K562 (cell line): ENCODE data around the gene FAIM. TPM values are rescaled to one million over a fixed set of nuclear protein-coding genes. Genes with fewer than 3 reads are reported as not detected.

Experiments
- ATAC-seq: fragments of 200-7000 bp; cut with Tn5 transposase; 3 replicates; pipeline ENCODE4 v1.9.1; 2020; ENCODE audit warnings: moderate library complexity
- BruUV-seq: library from RNA; stranded (reverse); fragments of 400-500 nt; replicated peaks from 2 replicates; lab custom pipeline; 2021; lab: Mats Ljungman, UMichigan
- CTCF ChIA-PET: fragments of 300-600 bp; formaldehyde crosslinking; extraction: SDS; loops from one replicate; lab custom pipeline; 2021; ENCODE audit warnings: low intra/inter-chr PET ratio; lab: Yijun Ruan, JAX
- POLR2A ChIA-PET: fragments of 300-600, 350-650 bp; sonication (Branson Sonifier 250); formaldehyde crosslinking; extraction: SDS; loops from one replicate; lab custom pipeline; 2021; ENCODE audit warnings: antibody characterized with exemption, inconsistent platforms; lab: Yijun Ruan, JAX
- DNase-seq, 4 experiments: peaks; one replicate each; pipeline versions ENCODE4 v3.0.0 to v3.0.0-alpha.2; 2011 to 2018; ENCODE audit warnings: low spot score in 3 of 4, mixed read lengths in 3 of 4; ENCODE audit errors: extremely low read depth in 1 of 4
- FAIRE-seq: peaks from 2 replicates; lab custom pipeline; 2011; peaks lifted over from hg19 to GRCh38; lab: Jason Lieb, UNC
- H2AFZ ChIP-seq: 2 replicates; pipeline ENCODE4 v1.6.0; 2011; ENCODE audit warnings: low read depth, low read length, control low read depth, inconsistent platforms
- H3K27ac ChIP-seq: fragments of 200-600 bp; 3 replicates; pipeline ENCODE4 v1.8.0; 2011; ENCODE audit warnings: low read depth, mild to moderate bottlenecking, control low read depth, inconsistent platforms, low read length, moderate library complexity, mixed read lengths; ENCODE audit errors: extremely low read depth
- H3K27me3 ChIP-seq, 2 experiments: fragments of 300-600 bp in 1 of 2; 2 replicates in 1 of 2; 3 replicates in 1 of 2; pipeline versions ENCODE4 v1.6.0 to v1.8.0; 2011; ENCODE audit warnings: inconsistent platforms in 2 of 2, low read length in 2 of 2, mild to moderate bottlenecking in 1 of 2, mixed read lengths in 1 of 2, moderate library complexity in 1 of 2; ENCODE audit not compliant: control insufficient read depth in 2 of 2, insufficient read depth in 2 of 2
- H3K36me3 ChIP-seq: fragments of 300-600 bp; 3 replicates; pipeline ENCODE4 v1.8.0; 2011; ENCODE audit warnings: mild to moderate bottlenecking, low read length, inconsistent platforms; ENCODE audit not compliant: control insufficient read depth, insufficient read depth
- H3K4me1 ChIP-seq, 2 experiments: fragments of 200-600 bp in 1 of 2; replicated peaks in 1 of 2; 2 replicates in 1 of 2; 3 replicates in 1 of 2; pipeline versions ENCODE4 v1.5.1 to v1.8.0; 2011; ENCODE audit warnings: inconsistent platforms in 2 of 2, low read length in 2 of 2, mild to moderate bottlenecking in 1 of 2, mixed read lengths in 1 of 2, moderate library complexity in 1 of 2; ENCODE audit not compliant: control insufficient read depth in 2 of 2, insufficient read depth in 2 of 2
- H3K4me2 ChIP-seq: 2 replicates; pipeline ENCODE4 v1.6.1; 2011; ENCODE audit warnings: low read length, control low read depth, inconsistent platforms, mixed read lengths; ENCODE audit not compliant: insufficient read depth
- H3K4me3 ChIP-seq: fragments of 200-600 bp; sonication (generic), shearing (Covaris generic); 2 replicates; pipeline ENCODE4 v1.5.1; 2016; ENCODE audit warnings: control low read depth, inconsistent platforms
- H3K79me2 ChIP-seq: fragments of 200-600 bp; 3 replicates; pipeline ENCODE4 v1.8.0; 2011; ENCODE audit warnings: low read length, inconsistent platforms; ENCODE audit not compliant: control insufficient read depth, insufficient read depth
- H3K9ac ChIP-seq, 2 experiments: 2 replicates each; pipeline versions ENCODE4 v1.6.0 to v1.6.1; 2011; ENCODE audit warnings: low read depth in 2 of 2, low read length in 2 of 2, control low read depth in 1 of 2, inconsistent platforms in 1 of 2, mild to moderate bottlenecking in 1 of 2, mixed read lengths in 1 of 2; ENCODE audit not compliant: insufficient read depth in 1 of 2
- H3K9me1 ChIP-seq: one replicate; pipeline ENCODE4 v1.6.0; 2011; ENCODE audit warnings: inconsistent platforms, mild to moderate bottlenecking, low read length, moderate library complexity; ENCODE audit not compliant: control insufficient read depth, insufficient read depth
- H3K9me3 ChIP-seq: replicated peaks from 2 replicates; pipeline ENCODE4 v1.5.1; 2011; ENCODE audit warnings: low read depth, low read length, inconsistent platforms; ENCODE audit not compliant: control insufficient read depth, insufficient read depth
- H4K20me1 ChIP-seq: replicated peaks from 2 replicates; pipeline ENCODE4 v1.6.1; 2011; ENCODE audit warnings: low read length, inconsistent platforms, mixed read lengths; ENCODE audit not compliant: control insufficient read depth, insufficient read depth
- CBX3 ChIP-seq, 2 experiments: IDR thresholded peaks; 1 replicate in 1 of 2; 2 replicates in 1 of 2; pipeline ENCODE4 v1.6.1; 2012; ENCODE audit warnings: inconsistent platforms in 2 of 2, low read length in 2 of 2, borderline replicate concordance in 1 of 2, control low read depth in 1 of 2
- CBX5 ChIP-seq: IDR thresholded peaks from 2 replicates; pipeline ENCODE4 v1.6.1; 2014; ENCODE audit warnings: low read depth, borderline replicate concordance
- KDM4B ChIP-seq, 2 experiments: fragments of 450-650 bp in 1 of 2; sonication (generic) in 1 of 2; IDR thresholded peaks; 2 replicates each; pipeline ENCODE4 v1.6.1; 2016 to 2017; ENCODE audit warnings: borderline replicate concordance in 2 of 2, antibody characterized with exemption in 1 of 2, low read depth in 1 of 2, mild to moderate bottlenecking in 1 of 2
- MAFF ChIP-seq: IDR thresholded peaks from 2 replicates; pipeline ENCODE4 v1.6.1; 2012; ENCODE audit warnings: low read length, improper control_type of control experiment
- NR4A1 ChIP-seq, 2 experiments: fragments of 250-450 bp in 1 of 2; fragments of 450-650 bp in 1 of 2; sonication (Bioruptor Pico) in 1 of 2; IDR thresholded peaks; 2 replicates each; pipeline versions ENCODE4 v1.4.0 to v1.6.1; 2016 to 2020; ENCODE audit warnings: mild to moderate bottlenecking in 2 of 2, missing compliant biosample characterization in 1 of 2, missing genetic modification characterization in 1 of 2, moderate library complexity in 1 of 2
- PHF8 ChIP-seq: fragments of 200-600 bp; sonication (generic); IDR thresholded peaks from 2 replicates; pipeline ENCODE4 v1.6.1; 2012; ENCODE audit warnings: mixed run types, mild to moderate bottlenecking, inconsistent platforms, low read length, moderate library complexity, borderline replicate concordance
- SIRT6 ChIP-seq: IDR thresholded peaks from one replicate; pipeline ENCODE4 v1.6.1; 2012; ENCODE audit warnings: low read depth, mild to moderate bottlenecking, control low read depth, inconsistent platforms, low read length, moderate library complexity
- TOE1 ChIP-seq, 2 experiments: fragments of 450-650 bp in 1 of 2; sonication (generic) in 1 of 2; formaldehyde crosslinking in 1 of 2; IDR thresholded peaks; 2 replicates each; pipeline versions ENCODE4 v1.7.1 to v1.8.0; 2016 to 2022; ENCODE audit warnings: borderline replicate concordance in 2 of 2, mild to moderate bottlenecking in 2 of 2, antibody characterized with exemption in 1 of 2, inconsistent platforms in 1 of 2, low read depth in 1 of 2, missing genetic modification reagents in 1 of 2, moderate library complexity in 1 of 2
- TRIM28 ChIP-seq: fragments of 450-650 bp; IDR thresholded peaks from 2 replicates; pipeline ENCODE4 v1.6.1; 2017
- ZKSCAN8 ChIP-seq: fragments of 200-800 bp; sonication (Bioruptor generic); IDR thresholded peaks from 2 replicates; pipeline ENCODE4 v1.6.1; 2016; ENCODE audit warnings: missing genetic modification characterization, missing compliant biosample characterization
- ZNF764 ChIP-seq: fragments of 250-450 bp; sonication (Bioruptor Pico); IDR thresholded peaks from 2 replicates; pipeline ENCODE4 v1.4.0; 2020; ENCODE audit warnings: low read depth, mild to moderate bottlenecking, moderate library complexity
- WGBS: fragments of 100-300 bp; shearing (Covaris generic); methylation state at CpG from one replicate; pipeline ENCODE4 v1.1.6; 2016; ENCODE audit warnings: low coverage, mixed read lengths; ENCODE audit not compliant: insufficient coverage; ENCODE audit errors: missing lambda C conversion rate; 5-methylcytosine and 5-hydroxymethylcytosine counted together
- in situ Hi-C: fragments of 300-500 bp; cut with MboI; formaldehyde crosslinking; loops from 4 replicates; pipeline ENCODE4 v1.15.0; 2018; ENCODE audit warnings: inconsistent platforms, mixed read lengths
- intact Hi-C: fragments of 100-400 bp; cut with micrococcal nuclease; formaldehyde crosslinking; loops from 2 replicates; pipeline ENCODE4 v1.14.2; 2022
- polyA plus RNA-seq, 8 experiments: library from polyadenylated mRNA; depleted of rRNA in 4 of 8; stranded (reverse) in 5 of 8; unstranded in 3 of 8; fragments of >200 nt; fragmentation: Nextera tagmentation in 2 of 8; fragmentation: Illumina TruSeq in 1 of 8; extraction: Ambion mirVana in 2 of 8; extraction: Trizol in 1 of 8; gene quantifications; 2 replicates each; pipeline versions ENCODE4 v1.2.1 to v1.2.3, GENCODE V29; 2011 to 2014; ENCODE audit warnings: inconsistent platforms in 1 of 8, missing spikeins in 1 of 8
- total RNA-seq, 7 experiments: library from RNA; depleted of rRNA in 6 of 7; stranded (reverse); fragments of >200 nt in 6 of 7; fragmentation: Illumina TruSeq in 2 of 7; extraction: Trizol in 2 of 7; gene quantifications; 2 replicates each; pipeline versions ENCODE4 v1.2.1 to v1.2.3, GENCODE V29; 2011 to 2021; ENCODE audit warnings: low replicate concordance in 1 of 7
- TF ChIP-seq, protein P1 (sequence below), 2 experiments: fragments of 450-650 bp in 1 of 2; sonication (generic) in 1 of 2; formaldehyde crosslinking in 1 of 2; IDR thresholded peaks in 1 of 2; conservative IDR thresholded peaks in 1 of 2; 2 replicates each; pipeline versions ENCODE4 v1.6.1 to v1.8.1; 2016 to 2023; ENCODE audit warnings: mild to moderate bottlenecking in 2 of 2, moderate library complexity in 2 of 2, inconsistent platforms in 1 of 2, missing genetic modification reagents in 1 of 2
- TF ChIP-seq, protein P2 (sequence below): sonication (generic); formaldehyde crosslinking; IDR thresholded peaks from 2 replicates; pipeline ENCODE4 v1.8.1; 2023; ENCODE audit warnings: mild to moderate bottlenecking, missing genetic modification reagents
- TF ChIP-seq, protein P3 (sequence below): fragments of 450-650 bp; formaldehyde crosslinking; IDR thresholded peaks from 2 replicates; pipeline ENCODE4 v1.4.0; 2020; ENCODE audit warnings: mild to moderate bottlenecking, moderate library complexity
- TF ChIP-seq, protein P4 (sequence below): fragments of 450-650 bp; IDR thresholded peaks from 2 replicates; pipeline ENCODE4 v1.6.1; 2018; ENCODE audit warnings: mild to moderate bottlenecking, low read depth; ENCODE audit not compliant: partially characterized antibody

Gene FAIM
- total and polyA plus RNA-seq, 9 of the 15 experiments (the other 6 are each of a cell fraction or from before 2014, with no cell fraction given): 2.5 to 7.9 (median 6.6) TPM

DNA sequence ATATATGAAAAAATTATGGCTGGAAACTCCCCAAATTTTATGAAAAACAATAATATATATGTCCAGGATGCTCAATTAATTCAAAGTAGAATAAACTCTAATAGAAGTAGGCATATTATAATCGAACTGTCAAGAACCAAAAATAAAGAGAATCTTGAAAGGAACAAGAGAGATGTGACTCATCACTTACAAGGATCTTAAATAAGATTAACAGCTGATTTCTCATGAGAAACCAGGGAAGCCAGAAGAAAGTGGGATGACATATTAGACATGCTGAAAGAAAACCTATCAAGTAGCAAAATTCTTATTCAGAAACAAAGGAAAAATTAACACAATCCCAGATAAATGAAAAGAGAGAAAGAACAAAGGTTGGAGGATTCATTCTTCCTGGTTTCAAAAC lies 66.8 kb downstream of the FAIM start:
- Histone ChIP-seq H3K9ac (no peak overlapping the region), H3K9me3 (peaks cover 19% of the 10 kb centered on the region), H3K4me3 (no peak overlapping the region), H3K36me3 (peaks cover 80% of the 10 kb centered on the region), H3K4me2 (no peak overlapping the region), H3K9me1 (no peaks in the 10 kb centered on the region), H3K79me2 (peaks cover 17% of the 10 kb centered on the region; the same call in 1 of the 3 replicates), H3K27me3 (no peaks in the 10 kb centered on the region), H3K27ac (no peak overlapping the region), H4K20me1 (no peaks in the 10 kb centered on the region), H2AFZ (no peak overlapping the region), H3K4me1 (peaks cover 0 to 7% of the 10 kb centered on the region in 2 experiments; a peak in 1 of 5 replicates)
- no TSS peak for BruUV-seq
- WGBS: 100% methylated on average over 1 of the region's 1 CpG
- ChIA-PET CTCF (no interaction called here), POLR2A (interaction anchor here (0.6 to 1.2 kb wide), 2 partner anchors 19 to 116 kb away, joined by 3 to 5 read pairs; no protein-coding TSS in a partner anchor)
- no peak for ATAC-seq
- in situ Hi-C loops (no loop called here), intact Hi-C loops (no loop called here)
- FAIRE-seq: peak; percentile 54
- no peak for DNase-seq
- TF ChIP-seq, protein P1, sequence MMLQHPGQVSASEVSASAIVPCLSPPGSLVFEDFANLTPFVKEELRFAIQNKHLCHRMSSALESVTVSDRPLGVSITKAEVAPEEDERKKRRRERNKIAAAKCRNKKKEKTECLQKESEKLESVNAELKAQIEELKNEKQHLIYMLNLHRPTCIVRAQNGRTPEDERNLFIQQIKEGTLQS (IDR thresholded peaks at IDR 0.05): peak; percentile 90
- TF ChIP-seq, protein P1 (CRISPR knock-in tag; conservative IDR thresholded peaks at IDR 0.05): no peak
- no peak for TF ChIP-seq PHF8
- TF ChIP-seq NR4A1 (CRISPR knock-in tag; IDR thresholded peaks at IDR 0.05): no peak
- no peak for TF ChIP-seq NR4A1 (tag; IDR thresholded peaks at IDR 0.05)
- TF ChIP-seq, protein P2, sequence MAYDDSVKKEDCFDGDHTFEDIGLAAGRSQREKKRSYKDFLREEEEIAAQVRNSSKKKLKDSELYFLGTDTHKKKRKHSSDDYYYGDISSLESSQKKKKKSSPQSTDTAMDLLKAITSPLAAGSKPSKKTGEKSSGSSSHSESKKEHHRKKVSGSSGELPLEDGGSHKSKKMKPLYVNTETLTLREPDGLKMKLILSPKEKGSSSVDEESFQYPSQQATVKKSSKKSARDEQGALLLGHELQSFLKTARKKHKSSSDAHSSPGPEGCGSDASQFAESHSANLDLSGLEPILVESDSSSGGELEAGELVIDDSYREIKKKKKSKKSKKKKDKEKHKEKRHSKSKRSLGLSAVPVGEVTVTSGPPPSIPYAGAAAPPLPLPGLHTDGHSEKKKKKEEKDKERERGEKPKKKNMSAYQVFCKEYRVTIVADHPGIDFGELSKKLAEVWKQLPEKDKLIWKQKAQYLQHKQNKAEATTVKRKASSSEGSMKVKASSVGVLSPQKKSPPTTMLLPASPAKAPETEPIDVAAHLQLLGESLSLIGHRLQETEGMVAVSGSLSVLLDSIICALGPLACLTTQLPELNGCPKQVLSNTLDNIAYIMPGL (CRISPR knock-in tag): no peak
- TF ChIP-seq KDM4B (IDR thresholded peaks at IDR 0.05; ENCODE audit: borderline replicate concordance in 2 of 2, low read depth in 1 of 2): no peak
- TF ChIP-seq TOE1 (IDR thresholded peaks at IDR 0.05; ENCODE audit: borderline replicate concordance): no peak
- TF ChIP-seq TOE1 (CRISPR knock-in tag; IDR thresholded peaks at IDR 0.05; ENCODE audit: borderline replicate concordance, low read depth): no peak
- peak; percentile 90 for TF ChIP-seq TRIM28
- TF ChIP-seq, protein P3, sequence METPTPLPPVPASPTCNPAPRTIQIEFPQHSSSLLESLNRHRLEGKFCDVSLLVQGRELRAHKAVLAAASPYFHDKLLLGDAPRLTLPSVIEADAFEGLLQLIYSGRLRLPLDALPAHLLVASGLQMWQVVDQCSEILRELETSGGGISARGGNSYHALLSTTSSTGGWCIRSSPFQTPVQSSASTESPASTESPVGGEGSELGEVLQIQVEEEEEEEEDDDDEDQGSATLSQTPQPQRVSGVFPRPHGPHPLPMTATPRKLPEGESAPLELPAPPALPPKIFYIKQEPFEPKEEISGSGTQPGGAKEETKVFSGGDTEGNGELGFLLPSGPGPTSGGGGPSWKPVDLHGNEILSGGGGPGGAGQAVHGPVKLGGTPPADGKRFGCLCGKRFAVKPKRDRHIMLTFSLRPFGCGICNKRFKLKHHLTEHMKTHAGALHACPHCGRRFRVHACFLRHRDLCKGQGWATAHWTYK (CRISPR knock-in tag): no peak
- TF ChIP-seq, protein P4, sequence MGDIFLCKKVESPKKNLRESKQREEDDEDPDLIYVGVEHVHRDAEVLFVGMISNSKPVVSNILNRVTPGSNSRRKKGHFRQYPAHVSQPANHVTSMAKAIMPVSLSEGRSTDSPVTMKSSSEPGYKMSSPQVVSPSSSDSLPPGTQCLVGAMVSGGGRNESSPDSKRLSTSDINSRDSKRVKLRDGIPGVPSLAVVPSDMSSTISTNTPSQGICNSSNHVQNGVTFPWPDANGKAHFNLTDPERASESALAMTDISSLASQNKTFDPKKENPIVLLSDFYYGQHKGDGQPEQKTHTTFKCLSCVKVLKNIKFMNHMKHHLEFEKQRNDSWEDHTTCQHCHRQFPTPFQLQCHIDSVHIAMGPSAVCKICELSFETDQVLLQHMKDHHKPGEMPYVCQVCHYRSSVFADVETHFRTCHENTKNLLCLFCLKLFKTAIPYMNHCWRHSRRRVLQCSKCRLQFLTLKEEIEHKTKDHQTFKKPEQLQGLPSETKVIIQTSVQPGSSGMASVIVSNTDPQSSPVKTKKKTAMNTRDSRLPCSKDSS: peak; percentile 33
- no peak for TF ChIP-seq SIRT6
- no peak for TF ChIP-seq ZKSCAN8 (CRISPR knock-in tag)
- no peak for TF ChIP-seq ZNF764
- TF ChIP-seq CBX3 (IDR thresholded peaks at IDR 0.05; ENCODE audit: borderline replicate concordance in 1 of 2, low read length in 2 of 2): peak in 1 of 2 experiments; percentile 95; a peak in 2 of 3 replicates
- TF ChIP-seq CBX5: 0 out of 2 replicates have a peak, but pooled peaks have one; percentile 58
- TF ChIP-seq MAFF: peak; percentile 61; the same call in 1 of the 2 replicates
